Measurements from ENCODE around the gene PDCD2L.

The PDCD2L gene

DNA sequence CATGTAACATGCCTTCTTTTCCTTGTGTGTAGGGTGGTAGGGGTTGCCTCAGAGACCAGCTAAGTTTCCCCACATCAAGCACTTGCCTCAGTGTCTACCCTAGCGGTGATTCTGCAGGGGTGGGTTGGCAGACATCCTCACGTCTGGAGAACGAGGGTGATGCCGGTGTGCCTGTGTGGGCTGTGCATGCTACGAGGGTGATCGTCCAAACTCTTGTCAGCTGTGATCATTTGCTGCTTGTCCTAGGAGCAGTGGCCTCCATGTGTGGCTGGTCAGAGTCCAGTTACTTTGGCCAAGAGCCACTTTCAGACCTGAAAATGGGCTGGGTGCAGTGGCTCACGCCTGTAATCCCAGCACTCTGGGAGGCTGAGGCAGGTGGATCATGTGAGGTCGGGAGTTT lies 34.1 kb upstream of the PDCD2L start:
- no peak for DNase-seq (ENCODE audit: extremely low read depth, insufficient read length)
- Histone ChIP-seq H3K4me3 (replicated peaks; ENCODE audit: low read depth, low read length) (no peak overlapping the region), H3K27me3 (replicated peaks; ENCODE audit: control insufficient read depth, insufficient read depth, low read length) (no peaks in the 10 kb centered on the region), H3K36me3 (ENCODE audit: control insufficient read depth, insufficient read depth, low read length) (peaks cover 24% of the 10 kb centered on the region)
- TF ChIP-seq, protein P1, sequence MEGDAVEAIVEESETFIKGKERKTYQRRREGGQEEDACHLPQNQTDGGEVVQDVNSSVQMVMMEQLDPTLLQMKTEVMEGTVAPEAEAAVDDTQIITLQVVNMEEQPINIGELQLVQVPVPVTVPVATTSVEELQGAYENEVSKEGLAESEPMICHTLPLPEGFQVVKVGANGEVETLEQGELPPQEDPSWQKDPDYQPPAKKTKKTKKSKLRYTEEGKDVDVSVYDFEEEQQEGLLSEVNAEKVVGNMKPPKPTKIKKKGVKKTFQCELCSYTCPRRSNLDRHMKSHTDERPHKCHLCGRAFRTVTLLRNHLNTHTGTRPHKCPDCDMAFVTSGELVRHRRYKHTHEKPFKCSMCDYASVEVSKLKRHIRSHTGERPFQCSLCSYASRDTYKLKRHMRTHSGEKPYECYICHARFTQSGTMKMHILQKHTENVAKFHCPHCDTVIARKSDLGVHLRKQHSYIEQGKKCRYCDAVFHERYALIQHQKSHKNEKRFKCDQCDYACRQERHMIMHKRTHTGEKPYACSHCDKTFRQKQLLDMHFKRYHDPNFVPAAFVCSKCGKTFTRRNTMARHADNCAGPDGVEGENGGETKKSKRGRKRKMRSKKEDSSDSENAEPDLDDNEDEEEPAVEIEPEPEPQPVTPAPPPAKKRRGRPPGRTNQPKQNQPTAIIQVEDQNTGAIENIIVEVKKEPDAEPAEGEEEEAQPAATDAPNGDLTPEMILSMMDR (IDR thresholded peaks at IDR 0.05; ENCODE audit: insufficient read depth, low read length, poor library complexity, severe bottlenecking), result no peak

DNA sequence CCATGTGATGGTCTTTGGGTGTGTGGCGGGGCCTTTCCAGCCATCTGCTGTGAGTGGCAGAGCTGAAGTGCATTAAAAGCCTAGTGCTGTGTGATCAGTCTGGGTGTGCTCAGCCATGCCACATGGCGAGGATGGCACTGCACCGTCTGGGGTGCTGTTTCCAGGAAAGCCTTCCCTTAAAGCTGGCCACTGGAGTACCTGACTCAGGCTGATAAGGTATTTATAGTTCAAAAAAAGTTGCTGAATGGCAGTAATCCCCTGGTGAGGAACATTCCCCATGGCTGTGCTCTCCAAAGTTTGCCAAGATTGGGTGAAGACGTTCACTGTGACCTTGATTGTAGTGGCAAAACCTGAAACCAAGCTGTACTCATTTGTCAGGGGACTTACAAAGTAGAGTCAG lies 33.2 kb upstream of the PDCD2L start:
- DNase-seq (ENCODE audit: extremely low read depth, insufficient read length), result no peak
- TF ChIP-seq, protein P1 (IDR thresholded peaks at IDR 0.05; ENCODE audit: insufficient read depth, low read length, poor library complexity, severe bottlenecking), result no peak
- Histone ChIP-seq H3K36me3 (ENCODE audit: control insufficient read depth, insufficient read depth, low read length) (peaks cover 30% of the 10 kb centered on the region), H3K27me3 (replicated peaks; ENCODE audit: control insufficient read depth, insufficient read depth, low read length) (no peaks in the 10 kb centered on the region), H3K4me3 (replicated peaks; ENCODE audit: low read depth, low read length) (no peak overlapping the region)

DNA sequence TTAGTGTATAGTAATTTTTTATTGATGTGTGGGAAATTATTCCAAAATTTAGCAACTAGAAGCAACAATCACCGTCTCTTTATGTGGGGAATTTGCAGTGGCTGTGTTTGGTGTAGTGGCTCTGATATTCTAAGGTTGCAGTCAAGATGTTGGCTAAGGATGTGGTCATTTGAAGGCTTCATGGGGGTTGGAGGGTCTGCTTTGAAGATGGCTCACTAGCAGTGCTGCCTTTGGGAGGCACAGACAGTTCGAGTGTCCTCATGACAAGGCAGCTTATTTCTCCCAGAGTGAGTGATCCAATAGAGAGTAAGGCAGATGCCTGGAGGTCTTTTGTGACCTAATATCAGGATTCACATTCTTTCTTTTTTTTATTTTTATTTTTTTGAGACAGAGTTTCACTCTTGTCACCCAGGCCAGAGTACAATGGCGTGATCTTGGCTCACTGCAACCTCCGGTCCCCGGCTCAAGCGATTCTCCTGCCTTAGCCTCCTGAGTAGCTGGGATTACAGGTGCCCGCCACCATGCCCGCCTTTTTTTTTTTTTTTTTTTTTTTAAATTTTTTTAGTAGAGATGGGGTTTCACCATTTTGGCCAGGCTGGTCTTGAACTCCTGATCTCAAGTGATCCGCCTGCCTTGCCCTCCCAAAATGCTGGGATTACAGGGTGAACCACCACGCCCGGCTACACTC lies 30.5 kb upstream of the PDCD2L start:
- Histone ChIP-seq H3K36me3 (ENCODE audit: control insufficient read depth, insufficient read depth, low read length) (peaks cover 32% of the 10 kb centered on the region), H3K4me3 (replicated peaks; ENCODE audit: low read depth, low read length) (no peak overlapping the region), H3K27me3 (replicated peaks; ENCODE audit: control insufficient read depth, insufficient read depth, low read length) (no peaks in the 10 kb centered on the region)
- DNase-seq (ENCODE audit: extremely low read depth, insufficient read length), result no peak
- TF ChIP-seq, protein P1 (IDR thresholded peaks at IDR 0.05; ENCODE audit: insufficient read depth, low read length, poor library complexity, severe bottlenecking), result no peak

DNA sequence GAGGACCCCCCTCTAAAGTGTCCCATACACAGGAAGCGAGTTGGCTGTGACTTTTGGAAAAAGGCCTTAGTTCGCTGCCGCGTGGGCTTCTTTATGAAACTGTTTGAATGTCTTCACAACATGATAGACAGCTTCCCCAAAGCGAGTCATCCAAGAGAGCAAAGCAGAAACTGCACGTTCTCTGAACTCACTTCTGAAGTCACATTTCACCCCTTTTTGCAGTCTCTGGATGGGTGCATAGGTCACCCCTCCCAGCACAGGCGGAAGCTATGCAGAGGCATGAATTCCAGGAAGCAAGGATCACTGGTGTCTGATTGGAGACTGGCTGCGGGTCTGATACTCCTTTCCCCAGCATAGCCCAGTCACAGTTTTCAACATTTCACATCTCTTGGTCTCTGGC lies 28.6 kb upstream of the PDCD2L start:
- no peaks in the 10 kb centered on the region for H3K27me3 ChIP-seq (replicated peaks; ENCODE audit: control insufficient read depth, insufficient read depth, low read length)
- TF ChIP-seq, protein P1 (IDR thresholded peaks at IDR 0.05; ENCODE audit: insufficient read depth, low read length, poor library complexity, severe bottlenecking), result no peak
- peaks cover 43% of the 10 kb centered on the region for H3K36me3 ChIP-seq (ENCODE audit: control insufficient read depth, insufficient read depth, low read length)
- H3K4me3 ChIP-seq (replicated peaks; ENCODE audit: low read depth, low read length), result no peak overlapping the region
- no peak for DNase-seq (ENCODE audit: extremely low read depth, insufficient read length)

DNA sequence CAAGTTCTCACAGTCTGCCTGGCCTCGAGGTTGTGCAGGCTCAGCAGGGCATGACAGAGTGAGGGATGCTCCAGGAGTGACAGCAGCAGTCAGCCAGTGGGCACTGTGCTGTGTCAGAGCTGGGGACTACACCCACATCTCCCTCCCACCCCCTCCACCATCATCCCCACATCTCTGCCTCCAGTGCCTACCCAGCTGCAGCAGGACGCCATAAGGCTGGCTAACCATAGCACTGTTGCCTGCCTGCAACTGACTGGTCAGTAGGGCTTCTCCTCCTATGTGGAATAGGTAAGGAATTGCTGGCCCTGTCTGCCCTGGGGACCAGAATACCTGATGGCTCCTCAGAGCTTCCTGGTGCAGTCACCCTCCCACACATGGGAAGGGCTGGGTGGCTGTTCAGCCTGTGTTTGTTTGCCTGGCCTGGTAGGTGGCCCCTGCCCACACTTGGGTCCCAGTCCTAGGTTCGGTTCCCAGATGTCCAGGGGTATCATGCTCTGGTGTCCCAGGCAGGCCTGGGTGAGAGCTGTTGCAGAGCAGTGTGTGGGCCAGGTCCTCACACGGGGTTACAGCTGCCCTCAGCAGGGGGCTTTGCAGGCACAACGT lies 23.5 kb upstream of the PDCD2L start:
- H3K4me3 ChIP-seq (replicated peaks; ENCODE audit: low read depth, low read length), result no peak overlapping the region
- TF ChIP-seq, protein P1 (IDR thresholded peaks at IDR 0.05; ENCODE audit: insufficient read depth, low read length, poor library complexity, severe bottlenecking), result no peak
- H3K36me3 ChIP-seq (ENCODE audit: control insufficient read depth, insufficient read depth, low read length), result peaks cover 57% of the 10 kb centered on the region
- H3K27me3 ChIP-seq (replicated peaks; ENCODE audit: control insufficient read depth, insufficient read depth, low read length), result no peaks in the 10 kb centered on the region
- no peak for DNase-seq (ENCODE audit: extremely low read depth, insufficient read length)

Measured in GM06990 (cell line).